ENCODE results near the gene DHRS3.

DNA sequence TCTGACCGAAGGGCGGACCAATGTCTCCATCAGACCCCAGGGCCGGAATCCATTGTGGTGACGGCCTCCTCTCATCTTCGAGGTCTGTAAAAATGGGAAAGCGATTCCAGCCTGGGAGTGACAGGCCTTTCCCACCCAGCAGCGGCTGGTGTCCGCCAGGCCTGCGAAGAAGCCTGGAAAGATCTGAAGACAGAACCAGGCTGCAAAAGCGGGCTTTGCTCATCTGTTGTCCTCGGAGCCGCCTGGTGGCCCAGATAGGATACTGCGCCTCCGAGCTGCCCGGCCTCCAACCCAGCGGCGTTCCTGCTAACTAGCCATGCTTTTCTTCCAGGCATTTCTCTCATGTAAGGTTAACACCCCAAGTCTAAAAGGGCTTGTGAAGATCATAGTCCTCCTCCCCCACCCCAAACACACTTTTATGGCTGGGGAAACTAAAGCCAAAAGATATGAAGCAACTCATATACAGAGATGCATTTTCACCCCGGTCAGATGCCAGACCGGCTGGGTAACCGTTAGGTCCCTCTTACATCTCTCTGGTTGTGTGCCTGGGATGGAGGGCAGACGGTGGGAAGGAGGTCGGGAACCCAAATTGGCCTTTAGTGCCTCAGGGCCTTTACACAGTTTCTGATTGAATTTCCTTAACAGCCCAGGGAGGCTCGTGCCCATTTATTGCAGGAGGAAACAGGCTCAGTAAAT, 1.9 kb upstream of the DHRS3 start:
- TF ChIP-seq, protein P1, sequence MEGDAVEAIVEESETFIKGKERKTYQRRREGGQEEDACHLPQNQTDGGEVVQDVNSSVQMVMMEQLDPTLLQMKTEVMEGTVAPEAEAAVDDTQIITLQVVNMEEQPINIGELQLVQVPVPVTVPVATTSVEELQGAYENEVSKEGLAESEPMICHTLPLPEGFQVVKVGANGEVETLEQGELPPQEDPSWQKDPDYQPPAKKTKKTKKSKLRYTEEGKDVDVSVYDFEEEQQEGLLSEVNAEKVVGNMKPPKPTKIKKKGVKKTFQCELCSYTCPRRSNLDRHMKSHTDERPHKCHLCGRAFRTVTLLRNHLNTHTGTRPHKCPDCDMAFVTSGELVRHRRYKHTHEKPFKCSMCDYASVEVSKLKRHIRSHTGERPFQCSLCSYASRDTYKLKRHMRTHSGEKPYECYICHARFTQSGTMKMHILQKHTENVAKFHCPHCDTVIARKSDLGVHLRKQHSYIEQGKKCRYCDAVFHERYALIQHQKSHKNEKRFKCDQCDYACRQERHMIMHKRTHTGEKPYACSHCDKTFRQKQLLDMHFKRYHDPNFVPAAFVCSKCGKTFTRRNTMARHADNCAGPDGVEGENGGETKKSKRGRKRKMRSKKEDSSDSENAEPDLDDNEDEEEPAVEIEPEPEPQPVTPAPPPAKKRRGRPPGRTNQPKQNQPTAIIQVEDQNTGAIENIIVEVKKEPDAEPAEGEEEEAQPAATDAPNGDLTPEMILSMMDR (IDR thresholded peaks at IDR 0.05): peak; percentile 87 to 97 (median 94)
- no peak for TF ChIP-seq POLR2A (IDR thresholded peaks at IDR 0.05)

Measured in body of pancreas (tissue), 4 donors.